GM21367 (cell line): ENCODE measurements around the gene INTS1.
"Not testable (repeated sequence)": the region's sequence is repeated elsewhere in the genome, so short reads cannot be mapped to it uniquely, and the experiment has no call there.

ENCODE experiments used
- ATAC-seq: cut with Tn5 transposase; IDR thresholded peaks from one replicate; pipeline ENCODE4 v1.9.1; 2021; ENCODE audit not compliant: unreplicated experiment

The INTS1 gene

GRCh38 chr7:1531979-1532455 lies 27.8 kb upstream of the INTS1 start:
- no peak for ATAC-seq

GRCh38 chr7:1531263-1531978 lies 27.2 kb upstream of the INTS1 start:
- ATAC-seq: no peak

- ATAC-seq: no peak
These were observed 26.7 kb upstream of the INTS1 start for GRCh38 chr7:1530946-1531262.

GRCh38 chr7:1529383-1530116 lies 25.4 kb upstream of the INTS1 start:
- no peak for ATAC-seq

- ATAC-seq: no peak
These were observed 22.1 kb upstream of the INTS1 start for GRCh38 chr7:1526271-1526754.

GRCh38 chr7:1525409-1525808 lies 21.2 kb upstream of the INTS1 start:
- ATAC-seq: no peak

- ATAC-seq: no peak
These were observed 19.7 kb upstream of the INTS1 start for GRCh38 chr7:1523844-1524243.

GRCh38 chr7:1523208-1523607 lies 19.0 kb upstream of the INTS1 start:
- no peak for ATAC-seq

- no peak for ATAC-seq
These were observed 17.3 kb upstream of the INTS1 start for GRCh38 chr7:1521456-1521855.

GRCh38 chr7:1520539-1521234 lies 16.5 kb upstream of the INTS1 start:
- no peak for ATAC-seq

GRCh38 chr7:1519322-1519922 lies 15.2 kb upstream of the INTS1 start:
- not testable (repeated sequence) for ATAC-seq

- no peak for ATAC-seq
These were observed 12.5 kb upstream of the INTS1 start for GRCh38 chr7:1516586-1517251.

- not testable (repeated sequence) for ATAC-seq
These were observed 11.3 kb upstream of the INTS1 start for GRCh38 chr7:1515509-1515967.

GRCh38 chr7:1514995-1515401 lies 10.8 kb upstream of the INTS1 start:
- no peak for ATAC-seq

GRCh38 chr7:1514407-1514806 lies 10.2 kb upstream of the INTS1 start:
- ATAC-seq: no peak

GRCh38 chr7:1513657-1514095 lies 9.5 kb upstream of the INTS1 start:
- ATAC-seq: no peak

- ATAC-seq: no peak
These were observed 8.8 kb upstream of the INTS1 start for GRCh38 chr7:1512781-1513656.

GRCh38 chr7:1511444-1512422 lies 7.5 kb upstream of the INTS1 start:
- ATAC-seq: no peak

GRCh38 chr7:1510780-1511154 lies 6.6 kb upstream of the INTS1 start:
- no peak for ATAC-seq
